Progenitor cell of endocrine pancreas (in vitro differentiated cells): Measurements from ENCODE around the gene MCM8. TPM values are rescaled to one million over a fixed set of nuclear protein-coding genes. Genes with fewer than 3 reads are reported as not detected.

Source experiments
- DNase-seq: peaks from one replicate; pipeline ENCODE4 v3.0.0; 2021; ENCODE audit warnings: low spot score; ENCODE audit not compliant: unreplicated experiment
- H3K27ac Mint-ChIP-seq: 2 replicates; pipeline ENCODE4 v1.8.0; 2021; ENCODE audit warnings: mild to moderate bottlenecking, moderate library complexity, mixed read lengths
- H3K27me3 Mint-ChIP-seq: 2 replicates; pipeline ENCODE4 v1.8.0; 2021; ENCODE audit warnings: mixed read lengths
- H3K36me3 Mint-ChIP-seq: 2 replicates; pipeline ENCODE4 v1.8.0; 2022; ENCODE audit warnings: mixed read lengths; ENCODE audit not compliant: insufficient read depth
- H3K4me1 Mint-ChIP-seq: 2 replicates; pipeline ENCODE4 v1.8.0; 2021; ENCODE audit warnings: low read depth, mixed read lengths
- H3K4me3 Mint-ChIP-seq: 2 replicates; pipeline ENCODE4 v1.8.0; 2021; ENCODE audit warnings: low read depth, mild to moderate bottlenecking, moderate library complexity, mixed read lengths
- H3K9me3 Mint-ChIP-seq: 2 replicates; pipeline ENCODE4 v1.8.0; 2021; ENCODE audit warnings: low read depth, mixed read lengths
- total RNA-seq: library from RNA; stranded (reverse); gene quantifications from 2 replicates; pipeline ENCODE4 v1.2.1, GENCODE V29; 2021
- TF ChIP-seq, protein P1 (sequence below): fragments of 200-600 bp; sonication (generic); IDR thresholded peaks from one replicate; pipeline ENCODE4 v1.5.0; 2021; ENCODE audit warnings: antibody characterized with exemption, mild to moderate bottlenecking; ENCODE audit not compliant: unreplicated experiment

MCM8 gene
- total RNA-seq, 1 donor from 2014 or later: 18.5 TPM

DNA sequence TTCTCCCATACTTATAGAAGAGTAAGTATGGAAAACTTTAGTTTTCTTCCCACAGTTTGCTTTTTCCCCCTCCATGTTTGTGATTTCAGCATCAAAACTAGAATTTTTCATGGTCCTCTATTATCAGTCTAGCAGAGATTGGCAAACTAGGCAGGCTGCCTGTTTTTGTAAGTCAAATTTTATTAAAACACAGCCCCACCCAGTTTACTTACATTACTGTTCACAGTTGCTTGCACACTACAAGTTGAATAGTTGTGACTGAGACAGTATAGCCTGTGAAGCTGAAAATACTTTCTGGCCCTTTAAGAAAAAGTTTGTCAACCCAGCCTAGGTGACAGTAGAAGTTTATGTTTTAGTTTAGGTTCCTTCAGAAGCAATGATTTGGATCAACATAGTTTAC lies 19.5 kb downstream of the MCM8 start:
- Mint-ChIP-seq H3K36me3 (peaks cover 9% of the 10 kb centered on the region), H3K27ac (peak overlapping the region; percentile 38), H3K27me3 (no peaks in the 10 kb centered on the region), H3K4me3 (no peak overlapping the region), H3K4me1 (peaks cover 5% of the 10 kb centered on the region), H3K9me3 (no peaks in the 10 kb centered on the region)
- TF ChIP-seq, protein P1, sequence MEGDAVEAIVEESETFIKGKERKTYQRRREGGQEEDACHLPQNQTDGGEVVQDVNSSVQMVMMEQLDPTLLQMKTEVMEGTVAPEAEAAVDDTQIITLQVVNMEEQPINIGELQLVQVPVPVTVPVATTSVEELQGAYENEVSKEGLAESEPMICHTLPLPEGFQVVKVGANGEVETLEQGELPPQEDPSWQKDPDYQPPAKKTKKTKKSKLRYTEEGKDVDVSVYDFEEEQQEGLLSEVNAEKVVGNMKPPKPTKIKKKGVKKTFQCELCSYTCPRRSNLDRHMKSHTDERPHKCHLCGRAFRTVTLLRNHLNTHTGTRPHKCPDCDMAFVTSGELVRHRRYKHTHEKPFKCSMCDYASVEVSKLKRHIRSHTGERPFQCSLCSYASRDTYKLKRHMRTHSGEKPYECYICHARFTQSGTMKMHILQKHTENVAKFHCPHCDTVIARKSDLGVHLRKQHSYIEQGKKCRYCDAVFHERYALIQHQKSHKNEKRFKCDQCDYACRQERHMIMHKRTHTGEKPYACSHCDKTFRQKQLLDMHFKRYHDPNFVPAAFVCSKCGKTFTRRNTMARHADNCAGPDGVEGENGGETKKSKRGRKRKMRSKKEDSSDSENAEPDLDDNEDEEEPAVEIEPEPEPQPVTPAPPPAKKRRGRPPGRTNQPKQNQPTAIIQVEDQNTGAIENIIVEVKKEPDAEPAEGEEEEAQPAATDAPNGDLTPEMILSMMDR: no peak
- DNase-seq: no peak

DNA sequence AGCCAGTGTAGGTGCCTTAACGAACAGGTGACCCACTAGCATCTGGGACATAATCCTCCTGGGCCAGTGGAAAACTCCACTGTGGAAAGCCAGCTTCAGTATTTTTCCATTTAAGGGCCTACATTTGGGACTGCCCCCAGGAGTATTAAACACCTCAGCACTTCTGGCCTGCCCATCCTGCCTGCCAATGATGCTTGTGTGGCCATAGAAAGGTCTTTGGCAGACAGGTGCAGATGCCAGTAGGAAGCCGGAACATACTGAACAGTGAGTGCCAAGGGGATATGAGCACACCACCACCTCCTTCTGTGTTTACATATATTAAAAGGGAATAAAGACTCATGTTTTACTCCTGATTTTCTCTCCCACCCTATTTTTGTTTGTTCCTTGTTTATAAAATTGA lies 19.9 kb downstream of the MCM8 start:
- Mint-ChIP-seq H3K36me3 (peaks cover 7% of the 10 kb centered on the region), H3K27ac (no peak overlapping the region), H3K27me3 (no peaks in the 10 kb centered on the region), H3K4me3 (no peak overlapping the region), H3K9me3 (no peaks in the 10 kb centered on the region), H3K4me1 (peaks cover 5% of the 10 kb centered on the region)
- TF ChIP-seq, protein P1: no peak
- no peak for DNase-seq

DNA sequence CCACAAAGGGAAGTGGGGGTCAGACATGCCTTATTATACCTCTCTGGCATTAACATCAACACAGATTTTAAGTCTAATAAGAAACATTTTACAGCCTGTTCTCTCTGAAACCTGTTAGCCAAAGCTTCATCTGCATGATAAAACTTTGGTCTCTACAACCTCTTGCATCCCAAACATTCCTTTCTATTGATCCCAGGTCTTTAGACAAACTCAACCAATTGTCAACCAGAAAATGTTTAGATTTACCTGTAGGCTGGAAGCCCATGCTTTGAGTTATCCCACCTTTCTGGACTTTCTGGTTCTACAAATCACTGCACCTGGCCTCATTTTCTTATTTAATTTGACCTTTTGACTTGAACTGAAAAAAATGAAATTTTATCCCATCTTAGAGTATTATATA lies 20.8 kb downstream of the MCM8 start:
- Mint-ChIP-seq H3K27ac (peak overlapping the region; percentile 62), H3K36me3 (peaks cover 7% of the 10 kb centered on the region), H3K4me3 (no peak overlapping the region), H3K4me1 (peaks cover 5% of the 10 kb centered on the region), H3K27me3 (no peaks in the 10 kb centered on the region), H3K9me3 (no peaks in the 10 kb centered on the region)
- DNase-seq: no peak
- TF ChIP-seq, protein P1: no peak

DNA sequence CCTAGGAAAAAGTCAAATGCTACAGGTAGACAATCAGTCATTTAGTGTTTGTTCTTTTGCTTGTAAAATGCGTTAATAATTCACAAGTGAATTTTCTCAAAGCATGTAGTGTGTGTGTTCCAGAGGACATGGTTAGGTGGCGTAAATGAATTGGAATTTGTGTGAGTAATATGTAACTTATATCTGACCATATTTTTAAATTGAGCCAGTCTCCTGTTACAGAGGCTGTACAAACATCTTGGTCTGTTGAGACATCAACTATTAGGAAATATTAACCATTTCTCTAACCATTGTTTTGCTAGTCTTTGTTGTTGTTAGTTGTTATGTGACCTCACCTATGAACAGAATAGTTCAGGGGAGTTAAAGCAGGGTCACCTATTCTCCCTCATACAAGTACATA lies 22.7 kb downstream of the MCM8 start:
- Mint-ChIP-seq H3K4me3 (no peak overlapping the region), H3K27me3 (no peaks in the 10 kb centered on the region), H3K36me3 (peaks cover 4% of the 10 kb centered on the region), H3K4me1 (peaks cover 5% of the 10 kb centered on the region), H3K27ac (no peak overlapping the region), H3K9me3 (no peaks in the 10 kb centered on the region)
- DNase-seq: no peak
- TF ChIP-seq, protein P1: no peak

DNA sequence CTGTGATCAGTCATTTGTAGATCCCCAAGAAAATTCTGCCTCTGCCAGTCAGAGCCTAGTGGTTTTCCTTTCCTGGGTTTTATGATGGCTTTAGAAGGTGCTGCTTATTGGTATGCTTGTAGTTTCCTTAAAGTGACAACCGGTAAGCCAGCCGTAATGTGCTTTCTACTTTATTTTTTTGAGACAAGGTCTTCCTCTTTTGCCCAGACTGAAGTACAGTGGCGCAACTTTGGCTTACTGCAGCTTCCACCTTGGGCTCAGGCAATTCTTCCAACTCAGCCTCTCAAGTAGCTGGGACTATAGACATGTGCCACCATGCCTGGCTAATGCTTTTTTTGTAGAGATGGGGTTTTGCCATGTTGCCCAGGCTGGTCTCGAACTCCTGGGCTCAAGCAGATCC lies 23.5 kb downstream of the MCM8 start:
- DNase-seq: no peak
- TF ChIP-seq, protein P1: no peak
- Mint-ChIP-seq H3K4me1 (peaks cover 5% of the 10 kb centered on the region), H3K4me3 (no peak overlapping the region), H3K27me3 (no peaks in the 10 kb centered on the region), H3K9me3 (no peaks in the 10 kb centered on the region), H3K27ac (no peak overlapping the region), H3K36me3 (peaks cover 4% of the 10 kb centered on the region)
